HG03135 (cell line): ENCODE results near the gene MAPRE3.

Experiments used
- ATAC-seq: cut with Tn5 transposase; IDR thresholded peaks from one replicate; pipeline ENCODE4 v1.9.1; 2021; ENCODE audit warnings: mild to moderate bottlenecking, moderate library complexity; ENCODE audit not compliant: unreplicated experiment

MAPRE3 gene

DNA sequence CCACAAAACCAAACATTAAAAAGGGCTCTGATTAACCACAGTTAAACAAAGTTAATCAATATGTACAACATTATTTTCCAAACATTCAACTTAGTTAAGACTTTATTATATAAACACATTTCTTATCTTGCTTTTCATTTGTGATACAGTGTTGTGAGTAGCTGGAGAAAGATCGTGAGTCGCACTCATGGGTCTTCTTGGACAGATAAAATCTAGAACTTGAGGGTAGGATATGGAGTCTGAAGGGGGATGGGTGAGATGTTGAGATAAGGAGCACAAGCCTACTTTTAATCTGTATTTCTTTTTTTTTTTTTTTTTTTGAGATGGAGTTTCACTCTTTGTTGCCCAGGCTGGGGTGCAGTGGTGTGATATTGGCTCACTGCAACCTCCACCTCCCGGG lies 39.7 kb downstream of the MAPRE3 start:
- no peak for ATAC-seq

DNA sequence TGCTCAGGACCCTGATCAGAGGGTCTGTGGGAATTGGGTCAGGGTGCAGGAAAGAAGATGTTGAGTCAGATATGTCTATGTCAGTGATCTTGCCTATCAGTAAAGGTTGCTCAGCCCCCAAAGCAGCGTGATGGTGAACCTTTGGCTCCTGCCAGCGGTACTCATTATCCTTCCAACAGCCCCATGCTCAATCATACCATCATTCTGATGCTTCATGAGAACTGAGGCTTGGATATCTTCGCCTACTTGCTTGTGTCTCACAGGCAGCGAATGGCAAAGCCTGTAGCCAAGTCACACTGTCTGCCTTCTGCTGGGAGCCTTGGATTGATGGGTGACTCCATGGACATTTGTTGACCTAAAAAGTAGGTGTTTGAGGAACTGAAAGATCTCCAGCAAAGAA lies 43.3 kb downstream of the MAPRE3 start:
- ATAC-seq: no peak

DNA sequence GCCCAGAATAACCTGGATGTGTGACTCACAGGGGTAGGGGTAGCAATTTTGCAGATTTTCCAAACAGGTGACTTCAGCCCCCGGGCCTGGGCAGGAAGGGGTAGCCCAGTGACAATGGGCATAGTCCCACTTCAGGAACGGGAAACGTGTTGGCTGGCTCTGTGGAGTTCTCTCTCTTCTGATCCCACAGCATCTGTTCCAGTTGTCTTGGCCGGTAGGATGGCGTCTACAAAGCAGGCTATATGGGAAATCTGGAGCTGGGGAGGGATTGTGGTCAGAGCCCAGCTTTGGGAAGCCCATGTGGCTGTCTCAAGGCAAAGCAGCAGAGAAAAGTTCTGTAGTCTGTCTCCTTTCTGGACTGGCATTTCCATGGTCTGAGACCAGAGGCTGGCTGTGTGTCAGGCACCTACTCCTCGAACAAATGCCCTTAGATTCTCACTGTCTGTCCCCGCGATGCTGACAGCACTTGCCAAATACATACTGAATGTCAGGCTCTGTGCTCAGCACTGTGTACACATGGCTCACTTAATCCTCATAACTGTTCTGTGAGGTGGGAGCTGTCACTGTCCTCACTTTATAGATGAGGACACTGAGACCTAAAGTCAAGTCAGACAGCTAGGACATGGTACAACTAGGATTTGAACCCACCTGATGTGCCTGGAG lies 44.5 kb downstream of the MAPRE3 start:
- ATAC-seq: no peak

- no peak for ATAC-seq
Measured at GRCh38 chr2:27016801-27017325, 46.4 kb downstream of the MAPRE3 start.

DNA sequence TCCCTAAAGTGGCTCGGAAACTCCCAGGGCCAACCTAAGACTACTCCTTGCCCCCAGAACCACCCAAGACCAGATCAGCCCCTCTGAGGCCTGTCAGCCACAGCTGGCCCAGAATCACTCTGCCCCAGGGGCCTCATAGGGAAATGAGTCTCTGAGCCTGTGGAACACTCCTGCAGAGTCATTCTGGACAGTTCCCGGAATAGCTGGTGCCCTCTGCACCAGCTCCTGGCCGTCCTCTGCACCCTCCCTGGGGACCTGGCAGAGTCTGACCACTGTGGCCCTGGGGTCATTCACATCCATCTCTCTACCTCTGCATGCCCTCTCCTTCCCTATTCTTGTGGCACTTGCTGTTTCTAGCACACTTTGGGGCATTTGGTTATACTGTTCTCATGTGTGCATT lies 47.7 kb downstream of the MAPRE3 start:
- ATAC-seq: no peak

- no peak for ATAC-seq
Measured at GRCh38 chr2:27019459-27019858, 49.0 kb downstream of the MAPRE3 start.

GRCh38 chr2:27019931-27020855 lies 49.8 kb downstream of the MAPRE3 start:
- ATAC-seq: no peak

GRCh38 chr2:27021253-27022049 lies 51.0 kb downstream of the MAPRE3 start:
- ATAC-seq: no peak

GRCh38 chr2:27023740-27024139 lies 53.3 kb downstream of the MAPRE3 start:
- no peak for ATAC-seq

GRCh38 chr2:27024188-27024587 lies 53.8 kb downstream of the MAPRE3 start:
- ATAC-seq: no peak

GRCh38 chr2:27024812-27025211 lies 54.4 kb downstream of the MAPRE3 start:
- ATAC-seq: no peak

- ATAC-seq: no peak
Measured at GRCh38 chr2:27025281-27025800, 54.9 kb downstream of the MAPRE3 start.

DNA sequence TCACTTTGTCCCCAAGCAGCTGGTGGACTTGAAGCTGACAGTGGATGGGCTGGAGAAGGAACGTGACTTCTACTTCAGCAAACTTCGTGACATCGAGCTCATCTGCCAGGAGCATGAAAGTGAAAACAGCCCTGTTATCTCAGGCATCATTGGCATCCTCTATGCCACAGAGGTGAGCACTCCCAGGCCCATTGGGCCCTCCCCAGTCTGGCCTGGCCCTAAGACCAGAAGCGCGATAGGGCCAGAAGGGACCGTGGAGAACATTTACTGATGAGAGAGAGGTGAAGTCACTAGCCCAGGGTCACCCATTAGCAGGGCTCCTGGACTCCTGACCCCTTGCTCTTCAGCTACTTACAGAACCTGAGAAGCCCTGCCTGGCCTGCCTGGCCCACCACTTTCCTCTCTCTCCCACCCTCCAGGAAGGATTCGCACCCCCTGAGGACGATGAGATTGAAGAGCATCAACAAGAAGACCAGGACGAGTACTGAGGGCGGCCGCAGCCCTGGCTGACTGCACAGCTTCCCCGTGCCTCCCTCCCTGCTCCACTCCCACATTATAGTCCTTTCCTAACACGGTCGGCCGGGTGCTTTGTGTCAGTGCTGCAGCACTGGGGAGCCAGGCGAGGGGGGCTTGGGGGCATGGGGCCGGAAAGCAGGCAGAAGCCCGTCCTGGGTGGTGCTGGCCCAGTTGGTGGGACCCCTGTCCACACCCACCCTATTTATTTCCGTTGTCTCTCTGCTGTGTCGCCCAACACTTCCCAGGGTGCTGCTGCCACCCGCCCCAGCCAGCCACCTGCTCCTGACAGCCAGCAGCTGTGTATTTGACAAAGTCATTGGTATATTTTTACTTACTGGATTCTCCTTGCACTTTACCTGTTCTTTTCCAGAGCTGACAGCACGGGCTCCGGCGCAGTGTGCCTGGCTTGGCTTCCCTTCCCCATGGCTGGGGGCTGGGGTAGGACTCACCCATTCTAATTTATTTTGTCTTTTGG lies 55.7 kb downstream of the MAPRE3 start:
- no peak for ATAC-seq

- no peak for ATAC-seq
Measured at GRCh38 chr2:27027211-27027651, 56.8 kb downstream of the MAPRE3 start.

DNA sequence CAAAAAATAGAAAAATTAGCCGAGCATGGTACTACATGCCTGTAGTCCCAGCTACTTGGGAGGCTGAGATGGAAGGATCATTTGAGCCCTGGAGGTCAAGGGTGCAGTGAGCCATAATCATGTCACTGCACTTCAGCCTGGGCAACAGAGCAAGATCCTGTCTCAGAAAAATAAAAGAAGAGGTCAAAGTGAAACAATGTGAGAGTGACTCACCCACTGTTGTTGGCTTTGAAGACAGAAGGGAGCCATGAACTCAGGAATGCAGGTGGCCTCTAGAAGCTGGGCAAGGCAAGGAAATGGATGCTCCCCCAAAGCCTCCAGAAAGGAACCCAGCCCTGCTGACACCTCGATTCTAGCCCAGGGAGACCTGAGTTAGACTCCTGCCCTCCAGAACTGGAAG lies 58.6 kb downstream of the MAPRE3 start:
- ATAC-seq: no peak

- peak; percentile 86 for ATAC-seq
Measured at GRCh38 chr2:27032495-27033252, 62.2 kb downstream of the MAPRE3 start, which contains the start of gene TMEM214. Gene TMEM214 (plus strand): TSS chr2:27032965. CDS start chr2:27033016, 51 bp downstream.

- ATAC-seq: no peak
Measured at GRCh38 chr2:27033253-27033852, 62.9 kb downstream of the MAPRE3 start.

DNA sequence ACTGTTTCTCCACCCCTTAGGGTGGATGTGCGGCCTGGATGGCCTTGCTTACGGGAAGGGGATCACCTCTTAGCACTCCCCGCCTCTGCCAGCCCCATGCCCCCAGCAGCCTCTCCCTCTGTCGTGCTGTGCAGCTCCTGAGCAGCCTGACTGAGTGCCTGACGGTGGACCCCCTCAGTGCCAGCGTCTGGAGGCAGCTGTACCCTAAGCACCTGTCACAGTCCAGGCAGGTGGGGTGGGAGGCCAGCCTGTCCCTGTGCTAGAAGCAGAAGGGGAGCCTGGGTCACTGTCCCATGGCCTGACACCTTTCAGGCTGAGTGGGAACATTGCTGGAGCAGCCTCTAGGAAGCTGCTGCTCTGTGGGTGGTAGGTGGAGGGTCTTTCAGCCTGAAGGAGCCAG lies 67.6 kb downstream of the MAPRE3 start:
- ATAC-seq: no peak
